ENCODE measurements around the gene CGREF1.

Gene CGREF1

GRCh38 chr2:27118525-27119329 is at the start of gene CGREF1:
TSS of gene CGREF1 (minus strand) at chr2:27119128. CDS start at chr2:27104366, 14,762 bp downstream.
- Histone ChIP-seq H3K27me3 (replicated peaks; ENCODE audit: control insufficient read depth, insufficient read depth, low read length) (peaks cover 4% of the 10 kb centered on the region), H3K4me3 (replicated peaks; ENCODE audit: low read depth, low read length) (peak within 1 kb of the TSS; percentile 30), H3K36me3 (ENCODE audit: control insufficient read depth, insufficient read depth, low read length) (no peaks in the 10 kb centered on the region)
- TF ChIP-seq, protein P1, sequence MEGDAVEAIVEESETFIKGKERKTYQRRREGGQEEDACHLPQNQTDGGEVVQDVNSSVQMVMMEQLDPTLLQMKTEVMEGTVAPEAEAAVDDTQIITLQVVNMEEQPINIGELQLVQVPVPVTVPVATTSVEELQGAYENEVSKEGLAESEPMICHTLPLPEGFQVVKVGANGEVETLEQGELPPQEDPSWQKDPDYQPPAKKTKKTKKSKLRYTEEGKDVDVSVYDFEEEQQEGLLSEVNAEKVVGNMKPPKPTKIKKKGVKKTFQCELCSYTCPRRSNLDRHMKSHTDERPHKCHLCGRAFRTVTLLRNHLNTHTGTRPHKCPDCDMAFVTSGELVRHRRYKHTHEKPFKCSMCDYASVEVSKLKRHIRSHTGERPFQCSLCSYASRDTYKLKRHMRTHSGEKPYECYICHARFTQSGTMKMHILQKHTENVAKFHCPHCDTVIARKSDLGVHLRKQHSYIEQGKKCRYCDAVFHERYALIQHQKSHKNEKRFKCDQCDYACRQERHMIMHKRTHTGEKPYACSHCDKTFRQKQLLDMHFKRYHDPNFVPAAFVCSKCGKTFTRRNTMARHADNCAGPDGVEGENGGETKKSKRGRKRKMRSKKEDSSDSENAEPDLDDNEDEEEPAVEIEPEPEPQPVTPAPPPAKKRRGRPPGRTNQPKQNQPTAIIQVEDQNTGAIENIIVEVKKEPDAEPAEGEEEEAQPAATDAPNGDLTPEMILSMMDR (IDR thresholded peaks at IDR 0.05; ENCODE audit: insufficient read depth, low read length, poor library complexity, severe bottlenecking) = no peak
- no peak for DNase-seq (ENCODE audit: extremely low read depth, insufficient read length)

DNA sequence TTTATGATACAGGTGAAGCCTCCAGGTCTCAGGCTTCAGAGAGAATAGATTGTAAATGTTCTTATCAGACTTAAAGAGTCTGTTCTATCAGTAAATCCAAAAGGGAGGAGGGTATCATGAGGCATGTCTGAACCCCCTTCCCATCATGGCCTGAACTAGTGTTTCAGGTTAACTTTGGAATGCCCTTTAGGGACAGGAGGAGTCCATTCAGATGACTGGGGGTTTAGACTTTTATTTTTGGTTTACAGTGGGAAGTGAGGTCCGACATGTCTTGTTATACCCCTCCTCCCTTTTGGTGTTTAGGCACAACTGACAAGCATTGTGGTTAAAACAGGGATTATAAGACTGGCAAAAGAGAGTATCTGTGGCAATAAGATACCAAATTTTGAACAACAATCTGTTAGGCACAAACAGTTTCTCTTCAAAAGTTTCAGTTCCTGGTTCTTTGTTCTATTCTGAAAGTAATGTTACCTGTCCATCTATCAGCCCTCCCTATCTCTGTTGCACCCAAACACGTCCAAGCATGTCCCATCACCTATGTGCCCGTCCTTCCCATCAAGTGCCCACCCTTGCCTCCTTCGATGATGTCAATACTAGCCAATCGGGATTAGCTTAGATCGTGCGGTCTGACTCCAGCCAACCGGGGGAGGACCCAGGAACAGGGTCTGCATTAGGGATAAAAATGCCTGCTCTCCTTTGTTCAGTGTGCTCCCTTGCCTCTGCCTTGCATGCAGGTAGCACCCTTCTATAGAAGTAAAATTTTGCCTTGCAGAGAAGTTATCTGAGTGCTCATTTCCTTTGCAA is 46.2 kb upstream of the CGREF1 start:
- H3K36me3 ChIP-seq (ENCODE audit: control insufficient read depth, insufficient read depth, low read length) = no peaks in the 10 kb centered on the region
- TF ChIP-seq, protein P1 (IDR thresholded peaks at IDR 0.05; ENCODE audit: insufficient read depth, low read length, poor library complexity, severe bottlenecking) = no peak
- peak; percentile 62 for DNase-seq (ENCODE audit: extremely low read depth, insufficient read length)
- H3K4me3 ChIP-seq (replicated peaks; ENCODE audit: low read depth, low read length) = no peak overlapping the region
- no peaks in the 10 kb centered on the region for H3K27me3 ChIP-seq (replicated peaks; ENCODE audit: control insufficient read depth, insufficient read depth, low read length)

- no peak for DNase-seq (ENCODE audit: extremely low read depth, insufficient read length)
- TF ChIP-seq, protein P1 (IDR thresholded peaks at IDR 0.05; ENCODE audit: insufficient read depth, low read length, poor library complexity, severe bottlenecking) = no peak
- no peaks in the 10 kb centered on the region for H3K27me3 ChIP-seq (replicated peaks; ENCODE audit: control insufficient read depth, insufficient read depth, low read length)
- H3K36me3 ChIP-seq (ENCODE audit: control insufficient read depth, insufficient read depth, low read length) = no peaks in the 10 kb centered on the region
- no peak overlapping the region for H3K4me3 ChIP-seq (replicated peaks; ENCODE audit: low read depth, low read length)
These were observed 43.5 kb upstream of the CGREF1 start for GRCh38 chr2:27162151-27163121.

DNA sequence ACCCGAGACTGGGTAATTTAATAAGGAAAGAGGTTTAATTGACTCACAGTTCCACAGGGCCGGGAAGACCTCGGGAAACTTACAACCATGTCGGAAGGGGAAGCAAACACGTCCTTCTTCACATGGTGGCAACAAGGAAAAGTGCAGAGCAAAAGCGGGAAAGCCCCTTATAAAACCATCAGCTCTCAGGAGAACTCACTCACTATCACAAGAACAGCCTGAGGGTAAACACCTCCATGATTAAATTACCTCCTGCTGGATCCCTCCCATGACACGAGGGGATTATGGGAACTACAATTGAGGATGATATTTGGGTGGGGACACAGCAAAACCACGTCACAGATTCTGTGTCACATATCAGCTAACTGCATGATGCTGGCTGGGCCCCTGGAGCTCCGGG is 41.3 kb upstream of the CGREF1 start:
- Histone ChIP-seq H3K4me3 (replicated peaks; ENCODE audit: low read depth, low read length) (no peak overlapping the region), H3K27me3 (replicated peaks; ENCODE audit: control insufficient read depth, insufficient read depth, low read length) (no peaks in the 10 kb centered on the region), H3K36me3 (ENCODE audit: control insufficient read depth, insufficient read depth, low read length) (no peaks in the 10 kb centered on the region)
- TF ChIP-seq, protein P1 (IDR thresholded peaks at IDR 0.05; ENCODE audit: insufficient read depth, low read length, poor library complexity, severe bottlenecking) = no peak
- no peak for DNase-seq (ENCODE audit: extremely low read depth, insufficient read length)

- no peak overlapping the region for H3K4me3 ChIP-seq (replicated peaks; ENCODE audit: low read depth, low read length)
- no peak for DNase-seq (ENCODE audit: extremely low read depth, insufficient read length)
- TF ChIP-seq, protein P1 (IDR thresholded peaks at IDR 0.05; ENCODE audit: insufficient read depth, low read length, poor library complexity, severe bottlenecking) = no peak
- no peaks in the 10 kb centered on the region for H3K36me3 ChIP-seq (ENCODE audit: control insufficient read depth, insufficient read depth, low read length)
- no peaks in the 10 kb centered on the region for H3K27me3 ChIP-seq (replicated peaks; ENCODE audit: control insufficient read depth, insufficient read depth, low read length)
These were observed 40.3 kb upstream of the CGREF1 start for GRCh38 chr2:27159271-27159670.
